Measurements from ENCODE around the gene SLC25A11.
A peak's percentile ranks its signal among the peaks of the same experiment; 100 is the strongest.

GRCh38 chr17:4946312-4946976 lies 6.6 kb upstream of the SLC25A11 start:
- TF ChIP-seq CTCF (IDR thresholded peaks at IDR 0.05) = no peak
- peak in 1 of 3 donors; percentile 5 for TF ChIP-seq POLR2A (IDR thresholded peaks at IDR 0.05)
